GM12878 (cell line): ENCODE results near the gene CHMP6. TPM values are rescaled to one million over a fixed set of nuclear protein-coding genes. Genes with fewer than 3 reads are reported as not detected.

Experiments
- ATAC-seq: fragments of 200-7000 bp; cut with Tn5 transposase; 3 replicates; pipeline ENCODE4 v1.9.1; 2020; ENCODE audit warnings: mild to moderate bottlenecking, moderate library complexity
- BruUV-seq: library from RNA; stranded (reverse); fragments of 400-500 nt; replicated peaks from 2 replicates; lab custom pipeline; 2021; lab: Mats Ljungman, UMichigan
- CTCF ChIA-PET: fragments of 300-600 bp; sonication (Branson Sonifier 250); formaldehyde crosslinking; extraction: SDS; loops from one replicate; lab custom pipeline; 2021; ENCODE audit warnings: inconsistent platforms; lab: Yijun Ruan, JAX
- POLR2A ChIA-PET: fragments of 350-600 bp; formaldehyde crosslinking; extraction: SDS; loops from one replicate; lab custom pipeline; 2021; ENCODE audit warnings: inconsistent platforms; lab: Charles Lee
- RAD21 ChIA-PET: fragments of 300-600 bp; sonication (Branson Sonifier 250); formaldehyde crosslinking; loops from one replicate; lab custom pipeline; 2023; ENCODE audit warnings: antibody characterized with exemption; ENCODE audit not compliant: unreplicated experiment; lab: Charles Lee
- SMC1A ChIA-PET: fragments of 300-600 bp; sonication (Branson Sonifier 250); formaldehyde crosslinking; loops from one replicate; lab custom pipeline; 2023; ENCODE audit not compliant: unreplicated experiment, uncharacterized antibody; lab: Charles Lee
- DNase-seq: peaks from one replicate; pipeline ENCODE4 v3.0.0-alpha.2; 2011; ENCODE audit warnings: low read depth, low spot score
- FAIRE-seq: peaks from 3 replicates; lab custom pipeline; 2011; peaks lifted over from hg19 to GRCh38; lab: Jason Lieb, UNC
- H2AFZ ChIP-seq: 2 replicates; pipeline ENCODE4 v1.6.0; 2011; ENCODE audit warnings: low read depth, low read length, control low read depth; ENCODE audit not compliant: control insufficient read depth
- H3K27ac ChIP-seq: 2 replicates; pipeline ENCODE4 v1.5.1; 2011; ENCODE audit warnings: control low read depth; ENCODE audit not compliant: control insufficient read depth, insufficient read depth
- H3K27me3 ChIP-seq, 2 experiments: replicated peaks in 1 of 2; 2 replicates each; pipeline versions ENCODE4 v1.6.0 to v1.6.1; 2011; ENCODE audit warnings: low read length in 1 of 2; ENCODE audit not compliant: control insufficient read depth in 2 of 2, insufficient read depth in 2 of 2
- H3K36me3 ChIP-seq, 2 experiments: 2 replicates each; pipeline ENCODE4 v1.5.1; 2011; ENCODE audit warnings: low read length in 1 of 2; ENCODE audit not compliant: control insufficient read depth in 2 of 2, insufficient read depth in 2 of 2
- H3K4me1 ChIP-seq: 2 replicates; pipeline ENCODE4 v1.6.1; 2011; ENCODE audit warnings: mild to moderate bottlenecking, low read length, moderate library complexity, mixed read lengths; ENCODE audit not compliant: control insufficient read depth, insufficient read depth
- H3K4me2 ChIP-seq: 2 replicates; pipeline ENCODE4 v1.6.0; 2011; ENCODE audit warnings: control low read depth; ENCODE audit not compliant: control insufficient read depth, insufficient read depth
- H3K4me3 ChIP-seq: fragments of 200-600 bp; sonication (generic); 2 replicates; pipeline ENCODE4 v1.5.1; 2016
- H3K79me2 ChIP-seq: 2 replicates; pipeline ENCODE4 v1.6.0; 2011; ENCODE audit warnings: low read length; ENCODE audit not compliant: control insufficient read depth, insufficient read depth
- H3K9ac ChIP-seq: 2 replicates; pipeline ENCODE4 v1.8.0; 2011; ENCODE audit warnings: low read length, control low read depth, mixed read lengths; ENCODE audit not compliant: control insufficient read depth, insufficient read depth
- H3K9me3 ChIP-seq: replicated peaks from 3 replicates; pipeline ENCODE4 v1.5.1; 2011; ENCODE audit warnings: mild to moderate bottlenecking, low read length; ENCODE audit not compliant: control insufficient read depth, insufficient read depth
- H4K20me1 ChIP-seq: 2 replicates; pipeline ENCODE4 v1.6.0; 2011; ENCODE audit not compliant: control insufficient read depth, insufficient read depth
- ETV6 ChIP-seq, 2 experiments: fragments of 450-650 bp in 1 of 2; IDR thresholded peaks in 1 of 2; conservative IDR thresholded peaks in 1 of 2; 2 replicates each; pipeline ENCODE4 v1.6.1; 2014; ENCODE audit warnings: antibody characterized with exemption in 1 of 2, borderline replicate concordance in 1 of 2, low read depth in 1 of 2, mild to moderate bottlenecking in 1 of 2, moderate library complexity in 1 of 2
- NR2C2 ChIP-seq: IDR thresholded peaks from 2 replicates; pipeline ENCODE4 v1.6.1; 2011; ENCODE audit warnings: borderline replicate concordance, low read depth; ENCODE audit not compliant: control insufficient read depth, insufficient read length
- SMARCA5 ChIP-seq: fragments of 450-650 bp; IDR thresholded peaks from 2 replicates; pipeline ENCODE4 v1.6.1; 2017; ENCODE audit warnings: mild to moderate bottlenecking
- ZBED1 ChIP-seq: IDR thresholded peaks from 2 replicates; pipeline ENCODE4 v1.6.1; 2016; ENCODE audit warnings: borderline replicate concordance
- ZNF24 ChIP-seq: fragments of 450-650 bp; IDR thresholded peaks from 2 replicates; pipeline ENCODE4 v1.6.1; 2017; ENCODE audit warnings: antibody characterized with exemption, mild to moderate bottlenecking
- ZNF274 ChIP-seq: IDR thresholded peaks from one replicate; pipeline ENCODE4 v1.8.0; 2011; ENCODE audit not compliant: insufficient read length, insufficient read depth
- ZZZ3 ChIP-seq: IDR thresholded peaks from 2 replicates; pipeline ENCODE4 v1.6.1; 2011; ENCODE audit warnings: low read depth; ENCODE audit not compliant: control insufficient read depth, insufficient read length
- WGBS: methylation state at CpG from one replicate; pipeline ENCODE4 v1.1.6; 2016; ENCODE audit warnings: low lambda C conversion rate; ENCODE audit not compliant: insufficient replicate concordance, insufficient coverage; ENCODE audit errors: missing lambda C conversion rate; 5-methylcytosine and 5-hydroxymethylcytosine counted together
- in situ Hi-C: fragments of 300-500 bp; cut with MboI; formaldehyde crosslinking; loops from 9 replicates; pipeline ENCODE4 v1.14.3; 2018; ENCODE audit warnings: mixed read lengths
- intact Hi-C: fragments of 100-400 bp; cut with micrococcal nuclease; formaldehyde crosslinking; loops from one replicate; pipeline ENCODE4 v1.14.2; 2022; ENCODE audit not compliant: unreplicated experiment
- polyA plus RNA-seq, 11 experiments: library from polyadenylated mRNA; depleted of rRNA in 4 of 11; unstranded in 6 of 11; stranded (reverse) in 5 of 11; fragments of >200 nt; fragmentation: Nextera tagmentation in 4 of 11; fragmentation: Illumina TruSeq in 1 of 11; extraction: Ambion mirVana in 4 of 11; extraction: Trizol in 1 of 11; gene quantifications; 1 replicate in 1 of 11; 2 replicates in 10 of 11; pipeline versions ENCODE4 v1.2.1 to v1.2.3, GENCODE V29; 2011 to 2016; ENCODE audit warnings: inconsistent platforms in 2 of 11, missing spikeins in 2 of 11, low read depth in 1 of 11
- total RNA-seq, 4 experiments: library from RNA; depleted of rRNA in 3 of 4; stranded (reverse); fragments of >200 nt in 3 of 4; fragmentation: Illumina TruSeq in 1 of 4; extraction: Trizol in 1 of 4; gene quantifications; 2 replicates each; pipeline versions ENCODE4 v1.2.1 to v1.2.3, GENCODE V29; 2013 to 2021
- TF ChIP-seq, protein P1 (sequence below): IDR thresholded peaks from 2 replicates; pipeline ENCODE4 v1.6.1; 2011; ENCODE audit warnings: low read depth, low read length, improper control_type of control experiment, borderline replicate concordance
- TF ChIP-seq, protein P2 (sequence below): fragments of 450-650 bp; IDR thresholded peaks from 2 replicates; pipeline ENCODE4 v1.6.1; 2017; ENCODE audit warnings: mild to moderate bottlenecking, moderate library complexity

Gene CHMP6
- total and polyA plus RNA-seq, 10 of the 15 experiments (the other 5 are each of a cell fraction or from before 2014, with no cell fraction given): 0.21 to 37.9 (median 14.7) TPM

DNA sequence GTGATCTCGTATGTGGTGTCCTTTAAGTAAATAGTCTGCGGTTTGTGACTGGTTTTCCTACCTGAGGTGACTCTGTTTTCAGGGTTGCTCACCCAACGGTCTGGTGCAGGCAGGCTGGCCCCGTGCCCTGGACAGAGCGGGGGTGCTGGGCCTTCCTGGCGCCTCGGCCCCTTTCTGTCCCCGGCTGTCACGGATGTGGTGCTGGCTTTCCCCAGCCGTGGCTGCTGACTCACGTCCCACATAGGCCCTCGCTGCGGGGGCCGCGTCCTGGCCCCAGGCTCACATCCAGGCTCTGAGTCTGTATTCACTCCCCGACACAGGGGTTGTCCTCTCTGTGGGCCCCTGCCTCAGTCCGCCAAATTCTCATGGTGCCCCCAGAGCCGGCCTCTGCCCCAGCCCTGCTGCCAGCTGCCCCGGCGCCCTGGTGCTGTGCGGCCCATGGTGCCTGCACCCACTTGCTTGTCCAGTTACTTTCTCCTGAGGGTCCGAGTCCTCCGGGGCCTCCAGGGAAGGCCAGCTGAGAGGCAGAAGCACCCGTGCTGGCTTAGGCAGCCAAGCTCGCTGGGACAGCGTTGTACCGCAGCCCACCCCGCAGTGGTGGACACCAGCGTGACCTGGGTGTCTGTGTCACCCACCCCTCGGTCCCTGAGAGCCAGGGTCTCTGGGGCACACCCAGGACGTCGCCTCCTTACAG, 5.9 kb downstream of the CHMP6 start:
- in situ Hi-C loops (no loop called here), intact Hi-C loops (no loop called here)
- Histone ChIP-seq H3K4me2 (no peak overlapping the region), H2AFZ (no peak overlapping the region), H3K36me3 (peaks cover 2 to 8% of the 10 kb centered on the region in 2 experiments; a peak in 3 of 4 replicates), H3K27ac (no peak overlapping the region), H3K4me1 (peaks cover 8% of the 10 kb centered on the region), H4K20me1 (no peaks in the 10 kb centered on the region; the same call in 1 of the 2 replicates), H3K79me2 (peaks cover 8% of the 10 kb centered on the region), H3K4me3 (no peak overlapping the region), H3K9ac (no peak overlapping the region), H3K27me3 (no peaks in the 10 kb centered on the region), H3K9me3 (no peaks in the 10 kb centered on the region)
- SMC1A ChIA-PET: no interaction called here
- no TSS peak for BruUV-seq
- FAIRE-seq: no peak
- WGBS: 91% methylated on average over 29 of the region's 32 CpGs
- no peak for DNase-seq
- POLR2A ChIA-PET: no interaction called here
- no peak for ATAC-seq
- CTCF ChIA-PET: no interaction called here
- RAD21 ChIA-PET: no interaction called here
- TF ChIP-seq ETV6 (conservative IDR thresholded peaks at IDR 0.05 in 1 of 2, IDR thresholded peaks at IDR 0.05 in 1 of 2; ENCODE audit: borderline replicate concordance in 1 of 2, low read depth in 1 of 2) (no peak), SMARCA5 (no peak), ZBED1 (no peak)

DNA sequence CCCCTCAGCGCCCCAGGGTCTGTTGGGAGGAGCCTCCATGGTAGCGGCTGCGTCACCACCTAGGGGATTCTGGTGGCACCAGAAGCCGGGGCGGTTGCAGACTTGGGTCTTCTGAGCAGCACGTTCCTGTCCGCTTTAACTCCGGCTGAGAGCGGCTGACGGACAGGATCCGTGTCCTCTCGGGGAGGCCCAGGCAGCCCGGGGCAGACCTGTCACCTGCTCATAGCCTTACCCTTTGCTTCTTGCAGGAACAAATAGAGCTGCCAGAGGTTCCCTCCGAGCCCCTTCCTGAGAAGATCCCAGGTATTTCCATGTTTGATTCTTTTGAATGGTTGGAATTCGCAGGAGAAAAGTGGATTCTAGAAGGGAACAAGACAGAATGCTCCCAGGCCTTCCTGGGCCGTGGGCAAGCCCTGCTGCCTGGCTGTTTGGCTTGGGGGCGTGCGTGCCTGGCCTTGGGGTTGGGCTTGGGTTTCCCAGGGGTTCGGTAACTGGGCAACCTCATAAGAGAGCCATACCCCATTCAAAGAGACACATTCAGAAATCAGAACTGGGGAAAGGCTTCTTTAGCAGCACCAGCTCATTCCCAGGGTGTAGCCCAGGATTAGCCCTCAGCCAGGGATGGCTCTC, 6.6 kb downstream of the CHMP6 start:
- in situ Hi-C loops: no loop called here
- ChIA-PET CTCF (no interaction called here), RAD21 (no interaction called here), POLR2A (no interaction called here), SMC1A (no interaction called here)
- Histone ChIP-seq H3K36me3 (peaks cover 2 to 8% of the 10 kb centered on the region in 2 experiments; a peak in 3 of 4 replicates), H3K9ac (no peak overlapping the region), H2AFZ (no peak overlapping the region), H3K79me2 (peaks cover 3% of the 10 kb centered on the region), H3K9me3 (no peaks in the 10 kb centered on the region), H3K27ac (no peak overlapping the region), H3K27me3 (no peaks in the 10 kb centered on the region), H3K4me3 (no peak overlapping the region), H4K20me1 (no peaks in the 10 kb centered on the region; the same call in 1 of the 2 replicates), H3K4me1 (peaks cover 3% of the 10 kb centered on the region), H3K4me2 (no peak overlapping the region)
- DNase-seq (no peak), ATAC-seq (no peak), FAIRE-seq (no peak)
- intact Hi-C loops: no loop called here
- WGBS: 88% methylated on average over 19 of the region's 19 CpGs
- BruUV-seq: no TSS peak
- TF ChIP-seq, protein P1, sequence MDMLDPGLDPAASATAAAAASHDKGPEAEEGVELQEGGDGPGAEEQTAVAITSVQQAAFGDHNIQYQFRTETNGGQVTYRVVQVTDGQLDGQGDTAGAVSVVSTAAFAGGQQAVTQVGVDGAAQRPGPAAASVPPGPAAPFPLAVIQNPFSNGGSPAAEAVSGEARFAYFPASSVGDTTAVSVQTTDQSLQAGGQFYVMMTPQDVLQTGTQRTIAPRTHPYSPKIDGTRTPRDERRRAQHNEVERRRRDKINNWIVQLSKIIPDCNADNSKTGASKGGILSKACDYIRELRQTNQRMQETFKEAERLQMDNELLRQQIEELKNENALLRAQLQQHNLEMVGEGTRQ: no peak
- TF ChIP-seq ZNF274 (no peak), NR2C2 (no peak), ZZZ3 (no peak), ZNF24 (no peak)
- TF ChIP-seq, protein P2, sequence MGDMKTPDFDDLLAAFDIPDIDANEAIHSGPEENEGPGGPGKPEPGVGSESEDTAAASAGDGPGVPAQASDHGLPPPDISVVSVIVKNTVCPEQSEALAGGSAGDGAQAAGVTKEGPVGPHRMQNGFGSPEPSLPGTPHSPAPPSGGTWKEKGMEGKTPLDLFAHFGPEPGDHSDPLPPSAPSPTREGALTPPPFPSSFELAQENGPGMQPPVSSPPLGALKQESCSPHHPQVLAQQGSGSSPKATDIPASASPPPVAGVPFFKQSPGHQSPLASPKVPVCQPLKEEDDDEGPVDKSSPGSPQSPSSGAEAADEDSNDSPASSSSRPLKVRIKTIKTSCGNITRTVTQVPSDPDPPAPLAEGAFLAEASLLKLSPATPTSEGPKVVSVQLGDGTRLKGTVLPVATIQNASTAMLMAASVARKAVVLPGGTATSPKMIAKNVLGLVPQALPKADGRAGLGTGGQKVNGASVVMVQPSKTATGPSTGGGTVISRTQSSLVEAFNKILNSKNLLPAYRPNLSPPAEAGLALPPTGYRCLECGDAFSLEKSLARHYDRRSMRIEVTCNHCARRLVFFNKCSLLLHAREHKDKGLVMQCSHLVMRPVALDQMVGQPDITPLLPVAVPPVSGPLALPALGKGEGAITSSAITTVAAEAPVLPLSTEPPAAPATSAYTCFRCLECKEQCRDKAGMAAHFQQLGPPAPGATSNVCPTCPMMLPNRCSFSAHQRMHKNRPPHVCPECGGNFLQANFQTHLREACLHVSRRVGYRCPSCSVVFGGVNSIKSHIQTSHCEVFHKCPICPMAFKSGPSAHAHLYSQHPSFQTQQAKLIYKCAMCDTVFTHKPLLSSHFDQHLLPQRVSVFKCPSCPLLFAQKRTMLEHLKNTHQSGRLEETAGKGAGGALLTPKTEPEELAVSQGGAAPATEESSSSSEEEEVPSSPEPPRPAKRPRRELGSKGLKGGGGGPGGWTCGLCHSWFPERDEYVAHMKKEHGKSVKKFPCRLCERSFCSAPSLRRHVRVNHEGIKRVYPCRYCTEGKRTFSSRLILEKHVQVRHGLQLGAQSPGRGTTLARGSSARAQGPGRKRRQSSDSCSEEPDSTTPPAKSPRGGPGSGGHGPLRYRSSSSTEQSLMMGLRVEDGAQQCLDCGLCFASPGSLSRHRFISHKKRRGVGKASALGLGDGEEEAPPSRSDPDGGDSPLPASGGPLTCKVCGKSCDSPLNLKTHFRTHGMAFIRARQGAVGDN: no peak
